ENCODE measurements around the gene FNDC1.

The FNDC1 gene

DNA sequence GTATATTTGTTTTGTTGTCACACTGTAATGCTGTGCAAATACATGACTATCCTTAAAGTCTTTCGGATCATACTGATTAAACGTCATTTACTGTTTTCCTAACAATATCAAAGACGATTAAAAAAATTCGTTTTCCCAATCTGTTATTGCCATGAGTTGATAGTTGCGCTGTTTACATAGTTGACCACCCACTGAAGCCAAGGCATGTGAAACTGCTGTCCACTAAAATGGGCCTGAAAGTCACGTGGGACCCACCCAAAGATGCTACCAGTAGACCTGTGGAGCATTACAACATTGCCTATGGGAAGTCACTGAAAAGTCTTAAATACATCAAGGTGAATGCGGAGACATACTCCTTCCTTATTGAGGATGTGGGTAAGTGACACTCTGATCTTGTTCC is 28.1 kb downstream of the FNDC1 start:
- Histone ChIP-seq H3K9me3 (ENCODE audit: insufficient read depth, low read length) (no peaks in the 10 kb centered on the region), H2AFZ (ENCODE audit: low read depth, low read length) (no peak overlapping the region), H3K79me2 (ENCODE audit: low read length) (no peaks in the 10 kb centered on the region), H3K4me1 (ENCODE audit: low read length) (peaks cover 11% of the 10 kb centered on the region), H3K27me3 (ENCODE audit: low read depth, low read length) (no peaks in the 10 kb centered on the region), H3K27ac (ENCODE audit: low read length) (no peak overlapping the region), H3K9ac (ENCODE audit: low read length) (no peak overlapping the region), H3K4me3 (ENCODE audit: low read length) (no peak overlapping the region), H3K4me2 (ENCODE audit: low read length) (no peak overlapping the region), H3K36me3 (replicated peaks; ENCODE audit: low read depth, low read length) (no peaks in the 10 kb centered on the region), H4K20me1 (ENCODE audit: insufficient read depth, low read length) (no peaks in the 10 kb centered on the region)
- no peak for TF ChIP-seq EZH2phosphoT487 (IDR thresholded peaks at IDR 0.05; ENCODE audit: low read depth)
- TF ChIP-seq, protein P1, sequence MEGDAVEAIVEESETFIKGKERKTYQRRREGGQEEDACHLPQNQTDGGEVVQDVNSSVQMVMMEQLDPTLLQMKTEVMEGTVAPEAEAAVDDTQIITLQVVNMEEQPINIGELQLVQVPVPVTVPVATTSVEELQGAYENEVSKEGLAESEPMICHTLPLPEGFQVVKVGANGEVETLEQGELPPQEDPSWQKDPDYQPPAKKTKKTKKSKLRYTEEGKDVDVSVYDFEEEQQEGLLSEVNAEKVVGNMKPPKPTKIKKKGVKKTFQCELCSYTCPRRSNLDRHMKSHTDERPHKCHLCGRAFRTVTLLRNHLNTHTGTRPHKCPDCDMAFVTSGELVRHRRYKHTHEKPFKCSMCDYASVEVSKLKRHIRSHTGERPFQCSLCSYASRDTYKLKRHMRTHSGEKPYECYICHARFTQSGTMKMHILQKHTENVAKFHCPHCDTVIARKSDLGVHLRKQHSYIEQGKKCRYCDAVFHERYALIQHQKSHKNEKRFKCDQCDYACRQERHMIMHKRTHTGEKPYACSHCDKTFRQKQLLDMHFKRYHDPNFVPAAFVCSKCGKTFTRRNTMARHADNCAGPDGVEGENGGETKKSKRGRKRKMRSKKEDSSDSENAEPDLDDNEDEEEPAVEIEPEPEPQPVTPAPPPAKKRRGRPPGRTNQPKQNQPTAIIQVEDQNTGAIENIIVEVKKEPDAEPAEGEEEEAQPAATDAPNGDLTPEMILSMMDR (IDR thresholded peaks at IDR 0.05; ENCODE audit: low read depth, low read length): no peak

- no peaks in the 10 kb centered on the region for H4K20me1 ChIP-seq (ENCODE audit: insufficient read depth, low read length)
- no peaks in the 10 kb centered on the region for H3K27me3 ChIP-seq (ENCODE audit: low read depth, low read length)
- no peaks in the 10 kb centered on the region for H3K36me3 ChIP-seq (replicated peaks; ENCODE audit: low read depth, low read length)
- no peak overlapping the region for H3K27ac ChIP-seq (ENCODE audit: low read length)
- no peaks in the 10 kb centered on the region for H3K79me2 ChIP-seq (ENCODE audit: low read length)
- TF ChIP-seq EZH2phosphoT487 (IDR thresholded peaks at IDR 0.05; ENCODE audit: low read depth): no peak
- TF ChIP-seq, protein P1 (IDR thresholded peaks at IDR 0.05; ENCODE audit: low read depth, low read length): no peak
- peaks cover 7% of the 10 kb centered on the region for H3K4me1 ChIP-seq (ENCODE audit: low read length)
- H3K9ac ChIP-seq (ENCODE audit: low read length): no peak overlapping the region
- H3K4me2 ChIP-seq (ENCODE audit: low read length): no peak overlapping the region
- no peak overlapping the region for H2AFZ ChIP-seq (ENCODE audit: low read depth, low read length)
- no peaks in the 10 kb centered on the region for H3K9me3 ChIP-seq (ENCODE audit: insufficient read depth, low read length)
- no peak overlapping the region for H3K4me3 ChIP-seq (ENCODE audit: low read length)
Measured at GRCh38 chr6:159201336-159201735, 32.1 kb downstream of the FNDC1 start.

DNA sequence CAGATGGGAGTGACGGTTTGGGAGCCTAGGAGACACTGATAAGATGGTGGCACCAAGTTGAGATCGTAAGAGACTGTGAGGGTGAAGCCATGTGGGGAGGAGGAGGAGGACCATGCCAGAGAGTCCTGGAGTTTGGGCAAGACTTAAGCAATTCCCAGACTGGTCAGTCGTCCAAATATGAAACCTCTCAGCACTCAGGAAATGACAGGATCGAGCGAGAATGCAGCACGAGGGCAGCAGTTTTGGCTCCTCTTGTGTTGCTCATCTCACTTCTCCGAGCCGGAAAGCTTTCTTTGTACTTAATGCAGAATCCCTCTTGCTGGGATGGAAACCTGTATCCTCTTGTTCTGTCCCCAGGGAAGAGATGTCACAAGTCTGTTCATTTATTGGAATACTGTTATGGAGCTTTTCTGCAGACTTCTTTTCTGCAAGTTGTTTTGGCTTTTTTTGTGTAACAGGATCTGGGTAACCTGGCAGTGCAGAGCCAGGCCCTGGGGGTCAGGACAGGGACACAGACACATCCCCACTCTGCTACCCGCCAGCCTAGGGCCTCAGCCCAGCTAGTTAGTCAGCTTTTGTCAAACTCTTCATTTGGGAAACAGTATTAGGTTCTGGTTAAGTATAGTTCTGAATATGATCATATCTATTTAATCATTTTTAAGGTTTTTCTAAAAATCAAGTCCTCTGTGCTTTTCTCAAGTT is 34.3 kb downstream of the FNDC1 start:
- H3K9ac ChIP-seq (ENCODE audit: low read length): no peak overlapping the region
- no peaks in the 10 kb centered on the region for H4K20me1 ChIP-seq (ENCODE audit: insufficient read depth, low read length)
- H3K36me3 ChIP-seq (replicated peaks; ENCODE audit: low read depth, low read length): no peaks in the 10 kb centered on the region
- H3K4me1 ChIP-seq (ENCODE audit: low read length): 0 out of 2 replicates have a peak, but pooled peaks cover 2% of the 10 kb centered on the region
- no peak overlapping the region for H2AFZ ChIP-seq (ENCODE audit: low read depth, low read length)
- TF ChIP-seq, protein P1 (IDR thresholded peaks at IDR 0.05; ENCODE audit: low read depth, low read length): no peak
- no peak for TF ChIP-seq EZH2phosphoT487 (IDR thresholded peaks at IDR 0.05; ENCODE audit: low read depth)
- H3K79me2 ChIP-seq (ENCODE audit: low read length): no peaks in the 10 kb centered on the region
- no peak overlapping the region for H3K4me2 ChIP-seq (ENCODE audit: low read length)
- H3K27ac ChIP-seq (ENCODE audit: low read length): no peak overlapping the region
- H3K9me3 ChIP-seq (ENCODE audit: insufficient read depth, low read length): no peaks in the 10 kb centered on the region
- H3K4me3 ChIP-seq (ENCODE audit: low read length): no peak overlapping the region
- H3K27me3 ChIP-seq (ENCODE audit: low read depth, low read length): no peaks in the 10 kb centered on the region

GRCh38 chr6:159204605-159205004 is 35.4 kb downstream of the FNDC1 start:
- Histone ChIP-seq H3K9ac (ENCODE audit: low read length) (no peak overlapping the region), H3K79me2 (ENCODE audit: low read length) (no peaks in the 10 kb centered on the region), H2AFZ (ENCODE audit: low read depth, low read length) (no peak overlapping the region), H3K9me3 (ENCODE audit: insufficient read depth, low read length) (no peaks in the 10 kb centered on the region), H4K20me1 (ENCODE audit: insufficient read depth, low read length) (no peaks in the 10 kb centered on the region), H3K4me3 (ENCODE audit: low read length) (no peak overlapping the region), H3K4me1 (ENCODE audit: low read length) (0 out of 2 replicates have a peak, but pooled peaks cover 2% of the 10 kb centered on the region), H3K27ac (ENCODE audit: low read length) (no peak overlapping the region), H3K27me3 (ENCODE audit: low read depth, low read length) (no peaks in the 10 kb centered on the region), H3K4me2 (ENCODE audit: low read length) (no peak overlapping the region), H3K36me3 (replicated peaks; ENCODE audit: low read depth, low read length) (no peaks in the 10 kb centered on the region)
- TF ChIP-seq EZH2phosphoT487 (IDR thresholded peaks at IDR 0.05; ENCODE audit: low read depth): no peak
- TF ChIP-seq, protein P1 (IDR thresholded peaks at IDR 0.05; ENCODE audit: low read depth, low read length): no peak

Data from OCI-LY3 (cell line).